Tibial artery (tissue), 4 donors: ENCODE measurements around the gene ADIRF.
A peak's percentile ranks its signal among the peaks of the same experiment; 100 is the strongest.

Experiments
- DNase-seq, 2 donors: peaks; one replicate each; pipeline ENCODE4 v3.0.0-alpha.2; 2019
- H3K27ac ChIP-seq, 2 donors: fragments of 200-600 bp; sonication (generic) in 1 of 2; 1 replicate in 1 of 2; 2 replicates in 1 of 2; pipeline ENCODE4 v1.5.1; 2018 to 2019; ENCODE audit warnings: mild to moderate bottlenecking in 1 of 2
- H3K27me3 ChIP-seq, 2 donors: fragments of 200-600 bp; sonication (generic) in 1 of 2; one replicate each; pipeline versions ENCODE4 v1.5.1 to v1.6.0; 2016 to 2019
- H3K36me3 ChIP-seq, 3 donors: fragments of 200-600 bp; sonication (generic) in 2 of 3; one replicate each; pipeline ENCODE4 v1.5.1; 2016 to 2019; ENCODE audit warnings: mild to moderate bottlenecking in 2 of 3
- H3K4me1 ChIP-seq, 4 donors: fragments of 200-600 bp; sonication (generic) in 2 of 4; 1 replicate in 3 of 4; 2 replicates in 1 of 4; pipeline ENCODE4 v1.5.1; 2016 to 2019
- H3K4me3 ChIP-seq, 2 donors: fragments of 200-600 bp; sonication (generic) in 1 of 2; 1 replicate in 1 of 2; 2 replicates in 1 of 2; pipeline ENCODE4 v1.5.1; 2018 to 2019; ENCODE audit warnings: mild to moderate bottlenecking in 2 of 2
- H3K9me3 ChIP-seq, 3 donors: fragments of 200-600 bp; sonication (generic) in 1 of 3; one replicate each; pipeline ENCODE4 v1.5.1; 2016 to 2019
- CTCF ChIP-seq, 2 experiments: fragments of 200-600 bp in 1 of 2; fragments of 450-650 bp in 1 of 2; IDR thresholded peaks; one replicate each; pipeline ENCODE4 v1.5.1; 2017 to 2019; ENCODE audit warnings: antibody characterized with exemption in 2 of 2, mild to moderate bottlenecking in 1 of 2, moderate library complexity in 1 of 2
- intact Hi-C: fragments of 100-400 bp; cut with DNase I; formaldehyde crosslinking; loops from one replicate; pipeline ENCODE4 v1.15.0; 2023; ENCODE audit warnings: low total_unique reads

The ADIRF gene

GRCh38 chr10:86941991-86942421 is 26.3 kb upstream of the ADIRF start:
- peak overlapping the region; percentile 33 to 67 for H3K27ac ChIP-seq
- no peak for TF ChIP-seq CTCF (IDR thresholded peaks at IDR 0.05)
- peaks cover 3 to 71% (median 40%) of the 10 kb centered on the region in 4 donors for H3K4me1 ChIP-seq
- peaks cover 0 to 19% (median 0%) of the 10 kb centered on the region in 3 donors for H3K36me3 ChIP-seq
- no peaks in the 10 kb centered on the region for H3K9me3 ChIP-seq
- no peaks in the 10 kb centered on the region for H3K27me3 ChIP-seq
- peak overlapping the region; percentile 28 to 30 for H3K4me3 ChIP-seq
- intact Hi-C loops = loop anchor here (2.0 kb wide), 1 partner anchor 21 kb away; no protein-coding TSS in a partner anchor
- peak in 1 of 2 donors; percentile 14 for DNase-seq

- peaks cover 3 to 64% (median 33%) of the 10 kb centered on the region in 4 donors for H3K4me1 ChIP-seq
- H3K4me3 ChIP-seq = peak overlapping the region; percentile 28 to 30
- TF ChIP-seq CTCF (IDR thresholded peaks at IDR 0.05) = no peak
These were observed 25.6 kb upstream of the ADIRF start for GRCh38 chr10:86942441-86943315.

GRCh38 chr10:86943316-86944030 is 24.8 kb upstream of the ADIRF start:
- Histone ChIP-seq H3K4me1 (peaks cover 3 to 56% (median 28%) of the 10 kb centered on the region in 4 donors), H3K9me3 (no peaks in the 10 kb centered on the region), H3K27ac (peak overlapping the region in 1 of 2 donors; percentile 60), H3K27me3 (no peaks in the 10 kb centered on the region), H3K4me3 (no peak overlapping the region), H3K36me3 (peaks cover 0 to 19% (median 0%) of the 10 kb centered on the region in 3 donors)
- DNase-seq = peak in 1 of 2 donors; percentile 20
- TF ChIP-seq CTCF (IDR thresholded peaks at IDR 0.05) = no peak
- intact Hi-C loops = loop anchor here (2.0 kb wide), 1 partner anchor 19 kb away; no protein-coding TSS in a partner anchor

More at GRCh38 chr10:86942441-86943315, 25.6 kb upstream of the ADIRF start:
- peak overlapping the region; percentile 33 to 67 for H3K27ac ChIP-seq
- intact Hi-C loops = loop anchor here (2.0 kb wide), 1 partner anchor 20 kb away; no protein-coding TSS in a partner anchor
- H3K27me3 ChIP-seq = no peaks in the 10 kb centered on the region
- H3K9me3 ChIP-seq = no peaks in the 10 kb centered on the region
- H3K36me3 ChIP-seq = peaks cover 0 to 19% (median 0%) of the 10 kb centered on the region in 3 donors
- peak; percentile 18 to 75 for DNase-seq

GRCh38 chr10:86944031-86944419 is 24.3 kb upstream of the ADIRF start:
- no peak overlapping the region for H3K4me3 ChIP-seq
- no peaks in the 10 kb centered on the region for H3K27me3 ChIP-seq
- H3K36me3 ChIP-seq = peaks cover 0 to 19% (median 0%) of the 10 kb centered on the region in 3 donors
- H3K9me3 ChIP-seq = no peaks in the 10 kb centered on the region
- H3K4me1 ChIP-seq = peaks cover 3 to 51% (median 28%) of the 10 kb centered on the region in 4 donors
- intact Hi-C loops = no loop called here
- no peak for TF ChIP-seq CTCF (IDR thresholded peaks at IDR 0.05)
- peak overlapping the region in 1 of 2 donors; percentile 60 for H3K27ac ChIP-seq
- peak in 1 of 2 donors; percentile 18 for DNase-seq

DNA sequence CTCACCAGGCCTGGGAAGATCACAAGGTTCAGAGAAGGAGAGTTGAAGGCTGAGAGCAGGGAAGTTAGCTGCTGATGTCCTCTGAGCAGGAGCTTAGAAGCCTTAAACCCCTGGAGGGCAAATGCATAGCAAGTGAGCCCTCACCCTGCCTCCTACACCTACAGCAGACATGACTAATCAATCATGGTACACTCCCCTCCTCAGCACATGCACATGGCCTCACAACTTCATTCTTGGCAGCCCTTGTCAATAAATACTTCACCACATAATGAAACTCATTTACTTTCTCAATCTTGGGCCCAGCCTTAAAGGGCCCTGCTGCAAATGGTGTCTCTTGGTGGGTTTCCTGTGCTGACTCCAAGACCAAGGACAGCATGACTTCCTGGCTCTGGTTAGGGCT is 23.8 kb upstream of the ADIRF start:
- no peak for TF ChIP-seq CTCF (IDR thresholded peaks at IDR 0.05)
- no peak for DNase-seq
- peak overlapping the region; percentile 60 to 68 for H3K27ac ChIP-seq
- H3K9me3 ChIP-seq = no peaks in the 10 kb centered on the region
- H3K36me3 ChIP-seq = peaks cover 0 to 19% (median 0%) of the 10 kb centered on the region in 3 donors
- no peak overlapping the region for H3K4me3 ChIP-seq
- peaks cover 3 to 48% (median 28%) of the 10 kb centered on the region in 4 donors for H3K4me1 ChIP-seq
- H3K27me3 ChIP-seq = no peaks in the 10 kb centered on the region
- intact Hi-C loops = no loop called here
